SK-N-DZ (cell line): Measurements from ENCODE around the gene MX1.

Source experiments
- DNase-seq: peaks from one replicate; pipeline ENCODE4 v3.0.0-alpha.2; 2015; ENCODE audit warnings: low spot score

MX1 gene

DNA sequence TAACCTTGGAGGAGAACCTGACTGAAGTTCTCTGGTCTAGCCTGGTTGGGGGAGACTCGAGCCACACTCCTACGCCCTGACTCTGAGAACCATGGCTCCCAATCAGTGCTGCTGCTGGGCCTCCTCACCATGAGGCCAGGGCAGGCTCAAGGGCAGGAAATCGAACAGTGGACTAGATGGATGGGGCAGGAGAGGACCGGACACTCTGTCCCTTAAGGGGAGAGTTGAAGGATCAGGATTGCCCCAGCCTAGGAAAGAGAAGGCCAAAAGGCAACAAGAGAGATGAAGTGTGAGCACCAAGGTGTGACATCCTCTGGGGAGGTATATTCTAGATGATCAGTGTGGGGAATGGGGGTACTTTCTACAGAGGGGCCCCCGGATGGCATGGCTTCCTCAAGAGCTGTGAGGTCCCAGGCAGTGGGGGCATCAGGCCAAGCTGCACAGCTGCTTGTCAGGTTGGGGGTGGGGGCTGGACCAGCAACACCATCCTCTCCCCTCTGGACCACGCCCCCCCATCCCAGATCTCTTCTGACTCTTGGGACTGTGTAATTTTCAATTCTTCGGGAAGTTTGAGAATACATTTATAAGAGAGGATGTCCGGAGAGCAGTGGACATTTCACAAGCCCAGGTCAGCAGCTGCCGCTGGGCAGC, 34.0 kb downstream of the MX1 start:
- no peak for DNase-seq

DNA sequence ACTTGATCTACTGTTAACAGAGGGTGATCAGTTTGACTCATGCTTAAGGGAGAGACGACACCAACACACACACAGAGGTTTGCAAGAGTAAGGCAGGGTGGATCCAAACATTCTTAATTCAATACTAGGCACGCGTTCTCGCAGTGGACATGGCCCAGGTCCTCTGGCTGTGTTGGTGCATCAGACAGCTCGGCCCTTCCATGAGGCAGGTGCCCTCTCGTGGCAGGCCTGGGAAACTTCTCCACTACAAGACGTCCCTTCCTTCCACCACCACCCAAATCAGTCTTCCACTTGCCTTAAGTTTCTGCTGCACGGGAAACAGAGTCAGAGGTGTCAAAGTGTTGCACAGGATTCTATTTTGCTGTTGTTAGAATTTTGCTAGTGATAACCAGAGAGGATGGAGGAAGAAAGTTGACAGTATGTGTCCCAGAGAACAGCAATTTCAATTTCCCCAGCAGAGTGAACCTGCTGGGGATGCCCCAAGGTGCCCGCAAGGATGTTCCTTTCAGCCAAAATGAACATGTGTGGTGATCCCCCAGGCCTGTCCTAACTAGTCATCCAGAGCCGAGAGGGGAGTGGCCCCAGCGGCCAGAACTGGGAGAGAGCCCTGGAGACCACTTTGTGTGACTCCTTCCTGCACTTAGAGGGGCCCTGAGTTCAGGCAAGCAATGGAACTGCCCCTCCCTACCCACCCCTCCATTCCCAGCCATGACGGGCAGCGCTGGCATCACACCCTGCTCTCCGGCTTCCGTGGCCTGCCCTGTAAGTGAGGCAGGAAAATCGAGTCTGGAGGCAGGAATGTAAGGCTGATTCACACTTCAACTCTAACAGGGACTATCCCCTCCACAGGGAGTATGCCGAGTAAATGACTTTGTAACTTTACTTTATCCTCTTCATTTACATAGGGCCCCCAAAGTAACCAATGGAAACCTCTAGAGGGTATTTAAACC, 34.8 kb downstream of the MX1 start:
- peak; percentile 6 for DNase-seq

GRCh38 chr21:41465176-41465781, 39.2 kb downstream of the MX1 start:
- DNase-seq, result no peak

DNA sequence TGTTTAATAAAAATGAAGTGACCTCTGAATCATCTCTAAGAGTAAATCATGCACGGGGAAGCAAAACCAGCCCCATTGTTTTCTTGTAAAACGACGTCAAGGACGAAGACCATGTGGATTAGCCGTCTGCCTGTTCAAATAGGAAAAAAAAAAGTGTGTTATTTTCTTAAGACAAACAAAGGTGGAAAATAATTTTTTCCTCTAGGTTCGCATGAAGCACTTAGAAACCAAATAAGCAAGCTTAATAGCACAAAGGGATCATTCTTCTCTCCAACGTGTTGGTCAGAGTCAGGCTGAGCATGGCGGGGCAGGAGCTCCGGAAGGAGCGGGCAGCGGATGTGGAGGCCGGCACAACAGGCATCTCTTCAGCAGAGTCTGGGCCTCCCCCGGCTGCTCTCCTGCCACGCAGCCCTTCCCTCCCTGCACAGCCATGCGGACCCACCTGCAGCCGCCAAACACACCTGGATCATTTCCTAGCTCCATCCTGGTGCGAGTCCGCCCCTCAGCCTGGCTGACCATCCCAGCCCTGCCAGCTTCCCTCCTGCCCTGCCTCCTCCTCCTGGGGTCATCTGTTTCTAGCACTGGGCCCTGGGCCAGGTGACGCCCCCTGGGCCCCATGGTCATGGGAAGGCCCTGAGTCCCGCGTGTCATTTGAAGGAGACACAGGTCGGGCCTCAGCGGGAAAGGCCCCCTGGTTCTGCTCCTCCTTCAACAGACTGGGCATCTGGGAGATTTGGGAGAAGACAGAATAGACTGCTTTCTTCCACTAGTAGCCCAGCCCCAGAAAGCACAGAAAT, 40.2 kb downstream of the MX1 start:
- DNase-seq, result no peak

GRCh38 chr21:41470054-41470453, 44.0 kb downstream of the MX1 start:
- DNase-seq, result no peak

DNA sequence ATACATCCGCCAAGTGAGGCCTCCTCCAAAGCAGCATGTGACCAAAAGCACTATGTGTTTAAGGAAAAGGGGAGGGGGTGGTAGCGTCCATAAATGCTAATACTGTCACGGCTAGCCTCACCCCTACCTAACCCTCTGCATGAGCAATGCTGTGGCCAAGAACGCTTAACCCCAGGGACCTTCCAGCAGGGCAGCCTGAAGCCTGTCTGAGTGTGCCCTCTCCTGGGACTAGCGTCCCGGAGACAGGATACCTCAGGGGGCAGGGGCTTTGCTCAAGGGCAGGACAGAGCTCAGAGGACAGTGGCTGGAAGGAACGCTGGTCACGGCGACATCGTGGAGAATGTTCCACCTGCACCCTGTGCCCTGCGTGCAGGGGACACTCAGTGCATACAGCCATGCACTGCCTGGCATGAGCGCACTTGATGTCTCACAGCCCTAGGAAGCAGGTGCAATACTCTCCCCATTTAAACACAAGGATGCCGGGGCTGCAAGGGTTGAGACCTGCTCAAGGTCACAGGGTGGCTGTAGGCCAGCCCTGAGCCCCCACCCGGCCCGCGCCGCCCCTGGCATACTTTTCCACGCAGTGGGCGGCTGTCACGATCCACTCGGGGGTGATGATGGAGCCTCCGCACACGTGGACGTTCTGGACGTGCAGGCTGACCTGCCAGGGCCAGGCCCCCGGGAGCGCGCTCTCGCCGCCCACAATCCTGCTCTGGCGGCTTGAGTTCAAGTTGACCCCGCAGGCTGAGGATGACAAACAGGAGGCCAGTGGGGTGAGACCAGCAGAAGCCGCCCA, 46.9 kb downstream of the MX1 start:
- DNase-seq, result no peak

DNA sequence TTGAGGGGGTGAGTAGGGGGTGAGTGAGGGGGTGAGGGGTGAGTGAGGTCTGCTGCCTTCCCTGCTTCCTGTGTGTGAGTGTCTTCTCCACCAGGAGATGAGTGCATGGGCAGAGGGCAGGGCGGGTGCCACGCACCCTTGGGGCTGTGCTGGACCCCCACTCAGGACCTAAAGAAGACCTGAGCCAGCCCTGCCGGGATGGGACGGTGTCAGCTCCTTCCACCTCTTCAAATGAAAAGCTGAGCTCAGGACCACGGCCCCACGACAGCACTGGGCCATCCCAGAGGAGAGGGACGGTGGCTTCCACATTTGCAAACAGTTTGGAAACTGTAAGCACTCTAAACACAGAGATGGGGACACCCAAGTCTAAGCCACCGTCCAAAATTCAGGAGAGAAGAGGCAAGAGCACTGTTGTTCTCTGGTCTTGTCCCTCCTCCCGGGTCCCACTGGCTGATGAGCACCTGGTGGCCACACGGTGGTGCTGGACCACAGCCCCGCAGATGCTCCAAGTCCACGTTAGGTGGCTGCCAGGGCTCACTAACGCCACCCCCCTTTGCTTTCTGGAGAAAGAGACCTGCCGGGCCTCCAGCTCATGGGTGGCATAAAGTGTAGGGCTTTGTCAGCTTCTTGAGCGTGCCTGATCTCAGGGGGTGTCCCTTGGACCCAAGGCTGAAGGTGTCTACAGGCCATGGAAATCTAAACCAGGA, 49.8 kb downstream of the MX1 start:
- no peak for DNase-seq

DNA sequence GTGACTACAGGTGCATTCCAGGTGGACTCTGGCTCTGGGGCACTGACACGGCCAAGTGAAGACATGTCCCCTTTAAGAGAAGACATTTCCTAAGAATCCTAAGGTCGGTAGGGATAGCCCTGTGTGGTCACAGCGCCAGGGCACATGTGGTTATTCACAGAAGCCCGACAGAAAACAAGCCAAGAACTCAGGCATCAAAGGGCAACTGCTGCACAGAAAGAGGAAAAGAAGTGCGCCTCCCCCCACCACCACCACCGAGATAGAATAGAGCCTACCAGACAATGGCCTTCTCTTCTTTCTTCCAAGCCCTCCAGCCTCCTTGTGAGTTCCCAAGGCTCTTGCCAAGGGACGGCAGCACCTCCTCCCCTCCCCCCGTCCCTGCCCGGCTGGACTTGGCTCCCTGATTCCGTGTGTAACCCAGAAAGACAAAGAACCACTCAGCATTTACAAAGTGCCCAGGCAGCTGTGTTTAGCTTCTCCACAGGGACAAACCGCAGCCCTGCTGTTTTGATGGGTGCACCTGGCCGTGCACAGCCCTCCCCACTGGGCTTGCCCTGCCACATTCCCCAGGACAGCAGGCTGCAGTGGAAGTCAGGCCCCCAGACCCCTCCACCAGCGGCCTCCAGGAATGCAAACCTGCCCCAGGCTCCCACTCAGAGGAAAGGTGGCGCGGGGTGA, 51.7 kb downstream of the MX1 start:
- no peak for DNase-seq

DNA sequence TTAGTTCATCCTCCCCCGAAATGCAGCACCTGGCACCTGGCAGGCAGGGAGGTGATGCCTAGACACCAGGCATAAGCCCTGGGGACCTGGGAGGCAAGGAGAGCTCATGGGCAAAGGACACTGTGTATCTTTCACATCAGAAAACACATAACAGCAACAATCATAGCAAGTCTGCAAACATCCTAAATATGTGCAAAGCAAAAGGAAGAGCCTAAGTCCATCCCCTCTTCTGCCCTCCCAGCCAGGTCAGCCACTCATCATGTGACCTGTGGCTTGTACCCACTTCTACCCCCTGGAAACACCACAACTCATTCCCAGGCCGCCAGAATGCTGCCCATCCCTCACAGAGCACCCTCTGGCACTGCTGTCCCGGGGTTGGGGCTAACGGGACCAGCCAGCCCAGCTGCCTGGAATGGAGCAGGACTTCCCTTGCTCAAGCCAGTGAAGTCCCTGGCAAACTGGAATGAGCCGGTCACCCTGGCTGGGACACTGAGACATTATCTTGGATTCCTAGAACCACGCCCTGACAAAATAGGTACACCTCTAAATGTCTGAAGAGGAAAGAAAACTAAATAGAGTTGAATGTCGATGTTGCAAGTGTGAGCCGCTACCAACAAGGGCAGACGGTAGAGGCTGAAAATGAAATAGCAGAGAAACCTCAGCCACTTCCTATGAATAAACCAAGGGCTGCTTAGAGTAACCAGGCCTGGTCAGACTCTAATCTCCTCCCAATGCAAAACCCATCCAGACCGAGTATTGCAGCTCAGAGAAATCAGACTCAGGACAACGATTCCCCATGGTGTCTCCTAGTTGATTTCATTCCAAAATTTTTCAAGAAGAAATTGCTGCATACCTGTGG, 52.5 kb downstream of the MX1 start:
- no peak for DNase-seq

DNA sequence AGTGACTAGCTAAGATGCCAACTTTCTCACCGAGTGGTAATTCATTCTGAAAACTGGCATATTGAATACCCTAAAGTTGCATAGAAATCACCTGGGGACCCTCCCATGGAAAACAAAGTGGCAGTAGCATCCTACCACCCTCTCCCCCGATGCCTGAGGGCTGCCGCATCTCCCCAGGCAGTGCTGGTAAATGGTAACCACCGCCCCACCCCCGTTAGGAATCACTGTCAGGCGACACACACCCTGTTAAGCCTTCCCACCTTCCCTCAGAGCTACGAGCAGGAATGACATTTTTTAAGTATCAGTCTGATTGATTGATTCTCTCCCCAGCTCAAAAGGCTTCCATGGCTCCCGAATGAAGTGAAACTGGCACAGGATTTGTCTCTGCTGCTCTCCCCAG, 53.6 kb downstream of the MX1 start:
- DNase-seq, result no peak

GRCh38 chr21:41480086-41480690, 54.1 kb downstream of the MX1 start:
- DNase-seq, result no peak

DNA sequence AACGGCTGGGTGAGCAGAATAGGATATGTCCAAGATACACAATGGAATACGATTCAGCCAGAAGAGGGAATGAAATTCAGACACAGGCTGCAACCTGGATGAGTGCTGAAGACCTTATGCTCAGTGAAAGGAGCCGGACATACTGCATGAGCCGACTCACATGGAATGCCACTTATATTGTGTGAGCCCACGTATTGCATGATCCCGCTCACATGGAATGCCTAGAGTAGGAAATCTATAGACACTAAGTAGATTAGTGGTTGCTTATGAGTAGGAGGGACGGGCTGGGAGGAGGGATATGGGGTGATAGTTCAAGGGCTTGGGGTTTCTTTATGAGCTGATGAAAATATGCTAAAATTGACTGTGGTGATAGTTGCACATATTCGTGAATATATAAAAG, 55.2 kb downstream of the MX1 start:
- DNase-seq, result no peak

GRCh38 chr21:41482301-41482700, 56.3 kb downstream of the MX1 start:
- DNase-seq, result no peak

- no peak for DNase-seq
Measured at GRCh38 chr21:41482980-41483379, 56.9 kb downstream of the MX1 start.

- no peak for DNase-seq
Measured at GRCh38 chr21:41483415-41483814, 57.4 kb downstream of the MX1 start.

DNA sequence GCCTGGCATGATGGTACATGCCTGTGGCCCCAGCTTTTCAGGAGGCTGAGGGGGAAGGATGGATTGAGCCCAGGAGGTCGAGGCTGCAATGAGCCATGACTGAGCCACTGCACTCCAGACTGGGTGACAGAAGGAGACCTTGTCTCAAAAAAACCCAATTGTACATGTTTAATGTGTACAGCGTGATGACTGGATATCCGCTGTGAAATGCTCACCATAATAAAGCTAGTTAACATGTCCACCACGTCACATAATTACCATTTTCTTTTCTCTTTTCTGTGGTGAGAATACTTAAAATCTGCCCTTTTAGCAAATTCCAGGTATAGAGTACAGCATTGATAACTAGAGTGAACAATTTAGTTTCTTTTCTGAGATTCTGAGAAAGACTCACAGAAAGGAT, 57.9 kb downstream of the MX1 start:
- DNase-seq, result no peak

DNA sequence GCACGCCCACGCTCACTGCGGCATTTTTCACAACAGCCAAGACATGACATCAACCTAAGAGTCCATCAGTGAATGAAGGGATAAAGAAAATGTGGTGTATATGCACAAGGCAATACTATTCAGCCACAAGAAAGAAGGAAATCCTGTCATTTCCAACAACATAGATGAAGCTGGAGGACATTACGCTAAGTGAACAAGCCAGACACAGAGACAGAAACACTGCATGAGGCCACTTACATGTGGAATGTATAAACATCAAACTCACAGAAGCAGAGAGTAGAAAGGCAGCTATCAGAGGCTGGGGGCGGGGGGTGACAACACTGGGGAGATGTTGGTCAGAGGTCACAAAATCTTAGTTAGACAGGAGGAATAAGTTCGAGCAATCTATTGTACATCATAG, 61.0 kb downstream of the MX1 start:
- no peak for DNase-seq

DNA sequence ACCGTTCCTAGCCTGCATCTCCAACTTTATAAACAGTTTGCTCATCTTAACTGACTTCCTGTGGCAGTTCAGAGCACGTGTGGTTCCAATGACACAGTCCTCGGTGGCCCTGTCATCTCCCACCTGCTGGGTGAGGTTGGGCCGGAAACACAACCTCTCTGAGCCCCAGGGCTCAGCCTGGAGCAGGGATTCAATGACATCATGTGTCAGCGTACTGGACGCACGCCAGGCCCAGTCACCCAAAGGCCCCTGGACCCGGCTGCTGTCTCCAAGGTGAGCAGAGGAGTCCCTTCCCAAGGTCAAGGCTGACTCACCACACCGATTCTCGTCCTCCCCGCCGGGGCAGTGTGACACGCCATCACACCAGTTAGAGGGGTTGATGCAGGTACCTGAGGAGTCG, 62.0 kb downstream of the MX1 start:
- no peak for DNase-seq
